CD14-positive monocyte (primary cell): Measurements from ENCODE around the gene ATG10. TPM values are rescaled to one million over a fixed set of nuclear protein-coding genes. Genes with fewer than 3 reads are reported as not detected.
"Not testable (repeated sequence)": the region's sequence is repeated elsewhere in the genome, so short reads cannot be mapped to it uniquely, and the experiment has no call there.

Experiments used
- DNase-seq, 3 donors: peaks; one replicate each; pipeline ENCODE4 v3.0.0-alpha.2; 2011 to 2022
- H2AFZ ChIP-seq: 2 replicates; pipeline ENCODE4 v1.6.0; 2012; ENCODE audit warnings: mild to moderate bottlenecking, low read depth, low read length, inconsistent platforms; ENCODE audit not compliant: insufficient read depth, poor library complexity, severe bottlenecking
- H3K27ac ChIP-seq, 2 donors: 1 replicate in 1 of 2; 2 replicates in 1 of 2; pipeline ENCODE4 v1.5.1; 2012 to 2013; ENCODE audit warnings: low read length in 2 of 2, control low read depth in 1 of 2, inconsistent platforms in 1 of 2, low read depth in 1 of 2, mild to moderate bottlenecking in 1 of 2
- H3K27me3 ChIP-seq, 2 donors: one replicate each; pipeline versions ENCODE4 v1.6.0 to v1.6.1; 2011 to 2013; ENCODE audit warnings: low read length in 2 of 2; ENCODE audit not compliant: control insufficient read depth in 2 of 2, insufficient read depth in 2 of 2
- H3K36me3 ChIP-seq, 2 donors: replicated peaks in 1 of 2; 1 replicate in 1 of 2; 2 replicates in 1 of 2; pipeline versions ENCODE4 v1.5.1 to v1.6.1; 2012 to 2013; ENCODE audit warnings: low read length in 2 of 2, control low read depth in 1 of 2, inconsistent platforms in 1 of 2, mild to moderate bottlenecking in 1 of 2; ENCODE audit not compliant: insufficient read depth in 2 of 2, control insufficient read depth in 1 of 2
- H3K4me1 ChIP-seq, 2 donors: 1 replicate in 1 of 2; 2 replicates in 1 of 2; pipeline versions ENCODE4 v1.5.1 to v1.6.1; 2012 to 2013; ENCODE audit warnings: low read length in 2 of 2, control low read depth in 1 of 2, inconsistent platforms in 1 of 2, mild to moderate bottlenecking in 1 of 2, moderate library complexity in 1 of 2; ENCODE audit not compliant: insufficient read depth in 2 of 2, control insufficient read depth in 1 of 2
- H3K4me2 ChIP-seq: replicated peaks from 2 replicates; pipeline ENCODE3; 2012; ENCODE audit warnings: low read length, moderate library complexity, mild to moderate bottlenecking; ENCODE audit not compliant: poor library complexity, severe bottlenecking; ENCODE audit errors: extremely low read depth
- H3K4me3 ChIP-seq, 3 experiments: fragments of 200-600 bp in 1 of 3; sonication (generic) in 1 of 3; replicated peaks in 1 of 3; 1 replicate in 2 of 3; 2 replicates in 1 of 3; pipeline ENCODE4 v1.5.1; 2011 to 2013; ENCODE audit warnings: low read length in 3 of 3, mild to moderate bottlenecking in 3 of 3, control low read depth in 2 of 3, low read depth in 2 of 3, inconsistent platforms in 1 of 3, moderate library complexity in 1 of 3
- H3K79me2 ChIP-seq: 2 replicates; pipeline ENCODE4 v1.6.0; 2012; ENCODE audit warnings: mild to moderate bottlenecking, control low read depth, inconsistent platforms, low read length, moderate library complexity; ENCODE audit not compliant: insufficient read depth
- H3K9ac ChIP-seq: 2 replicates; pipeline ENCODE4 v1.6.0; 2017; ENCODE audit warnings: low read length, mild to moderate bottlenecking; ENCODE audit not compliant: insufficient read depth, poor library complexity, severe bottlenecking
- H3K9me3 ChIP-seq, 2 donors: replicated peaks in 1 of 2; 1 replicate in 1 of 2; 2 replicates in 1 of 2; pipeline versions ENCODE4 v1.5.1 to v1.6.1; 2012 to 2013; ENCODE audit warnings: low read length in 2 of 2, control low read depth in 1 of 2; ENCODE audit not compliant: control insufficient read depth in 1 of 2, insufficient read depth in 1 of 2
- H4K20me1 ChIP-seq: 2 replicates; pipeline ENCODE4 v1.6.0; 2012; ENCODE audit warnings: mild to moderate bottlenecking, low read length, control low read depth, moderate library complexity; ENCODE audit not compliant: insufficient read depth
- H3K27ac Mint-ChIP-seq, 7 donors: one replicate each; pipeline ENCODE4 v1.8.0; 2020; ENCODE audit warnings: mild to moderate bottlenecking in 7 of 7, mixed read lengths in 7 of 7, moderate library complexity in 6 of 7, inconsistent platforms in 2 of 7
- H3K27me3 Mint-ChIP-seq, 3 donors: one replicate each; pipeline ENCODE4 v1.8.0; 2021 to 2022; ENCODE audit warnings: low read depth in 3 of 3, mild to moderate bottlenecking in 3 of 3, mixed read lengths in 3 of 3, moderate library complexity in 3 of 3, inconsistent platforms in 1 of 3
- H3K36me3 Mint-ChIP-seq, 2 donors: one replicate each; pipeline ENCODE4 v1.8.0; 2020; ENCODE audit warnings: mixed read lengths in 2 of 2, inconsistent platforms in 1 of 2, mild to moderate bottlenecking in 1 of 2
- H3K4me1 Mint-ChIP-seq: one replicate; pipeline ENCODE4 v1.8.0; 2020; ENCODE audit warnings: mild to moderate bottlenecking, mixed read lengths
- H3K4me3 Mint-ChIP-seq, 2 donors: one replicate each; pipeline ENCODE4 v1.8.0; 2020; ENCODE audit warnings: mild to moderate bottlenecking in 2 of 2, mixed read lengths in 2 of 2, moderate library complexity in 1 of 2
- H3K9me3 Mint-ChIP-seq, 7 donors: one replicate each; pipeline ENCODE4 v1.8.0; 2020 to 2022; ENCODE audit warnings: mixed read lengths in 7 of 7, mild to moderate bottlenecking in 6 of 7, moderate library complexity in 6 of 7, inconsistent platforms in 2 of 7
- CTCF ChIP-seq: fragments of 200-600 bp; IDR thresholded peaks from one replicate; pipeline ENCODE4 v1.8.0; 2022; ENCODE audit warnings: antibody characterized with exemption, mild to moderate bottlenecking
- WGBS: methylation state at CpG from one replicate; pipeline ENCODE4 v1.1.5; 2013; ENCODE audit warnings: missing lambda C conversion rate; ENCODE audit not compliant: insufficient coverage; 5-methylcytosine and 5-hydroxymethylcytosine counted together
- intact Hi-C, 2 donors: fragments of 100-400 bp; cut with micrococcal nuclease; formaldehyde crosslinking; loops; one replicate each; pipeline versions ENCODE4 v1.15.0 to v1.15.1; 2023
- polyA plus RNA-seq, 3 donors: library from polyadenylated mRNA; depleted of rRNA in 1 of 3; unstranded in 2 of 3; stranded (reverse) in 1 of 3; fragments of 300-500 nt in 2 of 3; fragments of >200 nt in 1 of 3; fragmentation: Illumina TruSeq in 2 of 3; gene quantifications; 1 replicate in 2 of 3; 2 replicates in 1 of 3; pipeline ENCODE4 v1.2.3, GENCODE V29; 2012 to 2021

ATG10 gene
- polyA plus RNA-seq, 3 donors = 2.1 to 7.9 (median 5.6) TPM

GRCh38 chr5:81995407-81995806 is 23.6 kb downstream of the ATG10 start:
- H3K4me1 Mint-ChIP-seq = peaks cover 6% of the 10 kb centered on the region
- H3K27ac Mint-ChIP-seq = peak overlapping the region in 2 of 7 donors; percentile 11 to 20
- H3K9me3 Mint-ChIP-seq = peaks cover 0 to 22% (median 16%) of the 10 kb centered on the region in 7 donors
- Histone ChIP-seq H3K27me3 (no peaks in the 10 kb centered on the region), H3K4me3 (no peak overlapping the region), H3K4me2 (no peak overlapping the region), H2AFZ (no peak overlapping the region), H3K9me3 (peaks cover 3 to 11% of the 10 kb centered on the region in 2 donors), H3K9ac (no peak overlapping the region), H3K4me1 (no peaks in the 10 kb centered on the region), H3K27ac (no peak overlapping the region), H3K36me3 (peaks cover 2 to 38% of the 10 kb centered on the region in 2 donors), H3K79me2 (no peaks in the 10 kb centered on the region), H4K20me1 (no peaks in the 10 kb centered on the region)
- peaks cover 38 to 59% of the 10 kb centered on the region in 2 donors for H3K36me3 Mint-ChIP-seq
- intact Hi-C loops = no loop called here
- 90% methylated on average over 1 of the region's 2 CpGs for WGBS
- TF ChIP-seq CTCF = no peak
- no peak overlapping the region for H3K4me3 Mint-ChIP-seq
- DNase-seq = no peak
- peaks cover 0 to 1% (median 0%) of the 10 kb centered on the region in 3 donors for H3K27me3 Mint-ChIP-seq

- no peak overlapping the region for H2AFZ ChIP-seq
- Mint-ChIP-seq H3K4me1 (no peaks in the 10 kb centered on the region), H3K9me3 (peaks cover 0 to 6% (median 3%) of the 10 kb centered on the region in 7 donors), H3K27ac (peak overlapping the region in 1 of 7 donors; percentile 35), H3K36me3 (peaks cover 4 to 10% of the 10 kb centered on the region in 2 donors), H3K27me3 (no peaks in the 10 kb centered on the region), H3K4me3 (no peak overlapping the region)
- H3K9ac ChIP-seq = no peak overlapping the region
- H3K9me3 ChIP-seq = no peaks in the 10 kb centered on the region
- WGBS = 100% methylated on average over 5 of the region's 6 CpGs
- H3K27ac ChIP-seq = no peak overlapping the region
- no peak for TF ChIP-seq CTCF
- no peaks in the 10 kb centered on the region for H3K36me3 ChIP-seq
- intact Hi-C loops = no loop called here
- no peaks in the 10 kb centered on the region for H3K27me3 ChIP-seq
- H3K4me3 ChIP-seq = no peak overlapping the region
- H3K4me1 ChIP-seq = no peaks in the 10 kb centered on the region
- no peak overlapping the region for H3K4me2 ChIP-seq
- no peaks in the 10 kb centered on the region for H4K20me1 ChIP-seq
- no peaks in the 10 kb centered on the region for H3K79me2 ChIP-seq
- no peak for DNase-seq
These were observed 32.7 kb downstream of the ATG10 start for GRCh38 chr5:82004511-82004910.

GRCh38 chr5:82009869-82010268 is 38.0 kb downstream of the ATG10 start:
- H3K4me2 ChIP-seq, H3K27me3 ChIP-seq, DNase-seq, H3K9ac ChIP-seq, H3K4me3 ChIP-seq, H4K20me1 ChIP-seq, H3K36me3 ChIP-seq, intact Hi-C loops, H3K4me1 ChIP-seq, H3K27me3 Mint-ChIP-seq, H3K27ac Mint-ChIP-seq, H3K4me1 Mint-ChIP-seq, H2AFZ ChIP-seq, H3K9me3 ChIP-seq, H3K4me3 Mint-ChIP-seq, H3K27ac ChIP-seq, H3K79me2 ChIP-seq, H3K9me3 Mint-ChIP-seq: not testable (repeated sequence)
- WGBS = 96% methylated on average over 7 of the region's 12 CpGs
- H3K36me3 Mint-ChIP-seq = peaks cover 18 to 25% of the 10 kb centered on the region in 2 donors
